Loucy (cell line): ENCODE measurements around the gene ORC4.

ENCODE experiments used
- H2AFZ ChIP-seq: fragments of 200-600 bp; sonication (generic); 2 replicates; pipeline ENCODE4 v1.6.0; 2016; ENCODE audit warnings: antibody characterized with exemption, mild to moderate bottlenecking, low read length, moderate library complexity
- H3F3A ChIP-seq: fragments of 200-600 bp; 2 replicates; pipeline ENCODE4 v1.6.0; 2016; ENCODE audit warnings: antibody characterized with exemption, low read depth, mild to moderate bottlenecking
- H3K27me3 ChIP-seq: fragments of 200-600 bp; sonication (generic); 2 replicates; pipeline ENCODE4 v1.6.1; 2014; ENCODE audit warnings: low read length, mild to moderate bottlenecking; ENCODE audit not compliant: insufficient read depth, poor library complexity, severe bottlenecking
- H3K36me3 ChIP-seq: fragments of 200-600 bp; sonication (generic); 2 replicates; pipeline ENCODE4 v1.6.1; 2016; ENCODE audit warnings: low read length; ENCODE audit not compliant: insufficient read depth
- H3K4me1 ChIP-seq: fragments of 200-600 bp; sonication (generic); 2 replicates; pipeline ENCODE4 v1.5.1; 2014; ENCODE audit warnings: low read length, mild to moderate bottlenecking; ENCODE audit not compliant: insufficient read depth, poor library complexity, severe bottlenecking
- H3K4me2 ChIP-seq: fragments of 200-600 bp; sonication (generic); 2 replicates; pipeline ENCODE4 v1.6.0; 2014; ENCODE audit warnings: antibody characterized with exemption, low read length, low read depth, mild to moderate bottlenecking; ENCODE audit not compliant: poor library complexity, severe bottlenecking
- H3K4me3 ChIP-seq: fragments of 200-600 bp; sonication (generic); 2 replicates; pipeline ENCODE4 v1.5.1; 2014; ENCODE audit warnings: low read length, mild to moderate bottlenecking, mixed read lengths; ENCODE audit not compliant: poor library complexity, severe bottlenecking
- H3K79me2 ChIP-seq: fragments of 200-600 bp; sonication (generic); 2 replicates; pipeline ENCODE4 v1.6.1; 2014; ENCODE audit warnings: low read length; ENCODE audit not compliant: insufficient read depth
- H3K9ac ChIP-seq: fragments of 200-600 bp; sonication (generic); 2 replicates; pipeline ENCODE4 v1.6.0; 2014; ENCODE audit warnings: mild to moderate bottlenecking, low read depth, low read length, moderate library complexity; ENCODE audit not compliant: poor library complexity, severe bottlenecking
- H3K9me2 ChIP-seq: fragments of 200-600 bp; sonication (generic); replicated peaks from 2 replicates; pipeline ENCODE4 v1.6.1; 2016; ENCODE audit warnings: low read depth, low read length, mixed read lengths
- H3K9me3 ChIP-seq: fragments of 200-600 bp; sonication (generic); 2 replicates; pipeline ENCODE4 v1.6.1; 2014; ENCODE audit warnings: mild to moderate bottlenecking, antibody characterized with exemption, low read length, low read depth; ENCODE audit not compliant: insufficient read depth
- H4K20me1 ChIP-seq: fragments of 200-600 bp; sonication (generic); 2 replicates; pipeline ENCODE4 v1.6.0; 2014; ENCODE audit warnings: antibody characterized with exemption, low read length, mild to moderate bottlenecking; ENCODE audit not compliant: insufficient read depth, poor library complexity, severe bottlenecking
- CTCF ChIP-seq: fragments of 200-600 bp; sonication (generic); conservative IDR thresholded peaks from 2 replicates; pipeline ENCODE4 v1.5.1; 2014; ENCODE audit warnings: mild to moderate bottlenecking, antibody characterized with exemption, low read length
- EZH2phosphoT487 ChIP-seq: fragments of 200-600 bp; IDR thresholded peaks from 2 replicates; pipeline ENCODE4 v1.6.1; 2018; ENCODE audit warnings: antibody characterized with exemption, mild to moderate bottlenecking, moderate library complexity, borderline replicate concordance

ORC4 gene

GRCh38 chr2:148027822-148028221, 7.3 kb upstream of the ORC4 start:
- peaks cover 57% of the 10 kb centered on the region for H3K79me2 ChIP-seq
- H3K9ac ChIP-seq: no peak overlapping the region
- H3K4me1 ChIP-seq: peaks cover 52% of the 10 kb centered on the region
- H3K4me3 ChIP-seq: peak overlapping the region; percentile 20
- H3K36me3 ChIP-seq: no peaks in the 10 kb centered on the region
- no peaks in the 10 kb centered on the region for H3K27me3 ChIP-seq
- peak overlapping the region; percentile 95 for H3K4me2 ChIP-seq
- H4K20me1 ChIP-seq: peaks cover 54% of the 10 kb centered on the region
- no peaks in the 10 kb centered on the region for H3K9me2 ChIP-seq
- H2AFZ ChIP-seq: no peak overlapping the region
- TF ChIP-seq CTCF (no peak), EZH2phosphoT487 (no peak)
- no peaks in the 10 kb centered on the region for H3K9me3 ChIP-seq
- H3F3A ChIP-seq: no peaks in the 10 kb centered on the region

GRCh38 chr2:148026573-148026972, 6.0 kb upstream of the ORC4 start:
- peaks cover 65% of the 10 kb centered on the region for H3K79me2 ChIP-seq
- no peaks in the 10 kb centered on the region for H3F3A ChIP-seq
- H3K27me3 ChIP-seq: no peaks in the 10 kb centered on the region
- peaks cover 65% of the 10 kb centered on the region for H4K20me1 ChIP-seq
- TF ChIP-seq EZH2phosphoT487: no peak
- TF ChIP-seq CTCF: no peak
- H3K36me3 ChIP-seq: no peaks in the 10 kb centered on the region
- peak overlapping the region; percentile 95 for H3K4me2 ChIP-seq
- H3K9me3 ChIP-seq: no peaks in the 10 kb centered on the region
- no peak overlapping the region for H3K9ac ChIP-seq
- H3K4me1 ChIP-seq: peaks cover 62% of the 10 kb centered on the region
- no peaks in the 10 kb centered on the region for H3K9me2 ChIP-seq
- no peak overlapping the region for H2AFZ ChIP-seq
- H3K4me3 ChIP-seq: peak overlapping the region; percentile 31

- H3K9me3 ChIP-seq: no peaks in the 10 kb centered on the region
- H3K9ac ChIP-seq: peak overlapping the region; percentile 84
- H3K9me2 ChIP-seq: no peaks in the 10 kb centered on the region
- H3K36me3 ChIP-seq: no peaks in the 10 kb centered on the region
- H3K4me3 ChIP-seq: peak overlapping the region; percentile 88
- no peaks in the 10 kb centered on the region for H3K27me3 ChIP-seq
- no peak for TF ChIP-seq EZH2phosphoT487
- no peak for TF ChIP-seq CTCF
- H3F3A ChIP-seq: peaks cover 5% of the 10 kb centered on the region; the same call in 1 of the 2 replicates
- peaks cover 63% of the 10 kb centered on the region for H3K4me1 ChIP-seq
- H4K20me1 ChIP-seq: peaks cover 71% of the 10 kb centered on the region
- peaks cover 69% of the 10 kb centered on the region for H3K79me2 ChIP-seq
- no peak overlapping the region for H2AFZ ChIP-seq
- H3K4me2 ChIP-seq: peak overlapping the region; percentile 95
Measured at GRCh38 chr2:148023861-148024260, 3.3 kb upstream of the ORC4 start.
